Activated CD8-positive, alpha-beta memory T cell treated with anti-CD3 and anti-CD28 coated beads, Interleukin-2, amount 50 U/mL, for 24 hours (primary cell): ENCODE results near the gene MBOAT2.
"Not testable (repeated sequence)": the region's sequence is repeated elsewhere in the genome, so short reads cannot be mapped to it uniquely, and the experiment has no call there.

Source experiments
- DNase-seq: peaks from one replicate; pipeline ENCODE4 v3.0.0-alpha.2; 2020; ENCODE audit errors: extremely low read depth

MBOAT2 gene, protein sequence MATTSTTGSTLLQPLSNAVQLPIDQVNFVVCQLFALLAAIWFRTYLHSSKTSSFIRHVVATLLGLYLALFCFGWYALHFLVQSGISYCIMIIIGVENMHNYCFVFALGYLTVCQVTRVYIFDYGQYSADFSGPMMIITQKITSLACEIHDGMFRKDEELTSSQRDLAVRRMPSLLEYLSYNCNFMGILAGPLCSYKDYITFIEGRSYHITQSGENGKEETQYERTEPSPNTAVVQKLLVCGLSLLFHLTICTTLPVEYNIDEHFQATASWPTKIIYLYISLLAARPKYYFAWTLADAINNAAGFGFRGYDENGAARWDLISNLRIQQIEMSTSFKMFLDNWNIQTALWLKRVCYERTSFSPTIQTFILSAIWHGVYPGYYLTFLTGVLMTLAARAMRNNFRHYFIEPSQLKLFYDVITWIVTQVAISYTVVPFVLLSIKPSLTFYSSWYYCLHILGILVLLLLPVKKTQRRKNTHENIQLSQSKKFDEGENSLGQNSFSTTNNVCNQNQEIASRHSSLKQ

DNA sequence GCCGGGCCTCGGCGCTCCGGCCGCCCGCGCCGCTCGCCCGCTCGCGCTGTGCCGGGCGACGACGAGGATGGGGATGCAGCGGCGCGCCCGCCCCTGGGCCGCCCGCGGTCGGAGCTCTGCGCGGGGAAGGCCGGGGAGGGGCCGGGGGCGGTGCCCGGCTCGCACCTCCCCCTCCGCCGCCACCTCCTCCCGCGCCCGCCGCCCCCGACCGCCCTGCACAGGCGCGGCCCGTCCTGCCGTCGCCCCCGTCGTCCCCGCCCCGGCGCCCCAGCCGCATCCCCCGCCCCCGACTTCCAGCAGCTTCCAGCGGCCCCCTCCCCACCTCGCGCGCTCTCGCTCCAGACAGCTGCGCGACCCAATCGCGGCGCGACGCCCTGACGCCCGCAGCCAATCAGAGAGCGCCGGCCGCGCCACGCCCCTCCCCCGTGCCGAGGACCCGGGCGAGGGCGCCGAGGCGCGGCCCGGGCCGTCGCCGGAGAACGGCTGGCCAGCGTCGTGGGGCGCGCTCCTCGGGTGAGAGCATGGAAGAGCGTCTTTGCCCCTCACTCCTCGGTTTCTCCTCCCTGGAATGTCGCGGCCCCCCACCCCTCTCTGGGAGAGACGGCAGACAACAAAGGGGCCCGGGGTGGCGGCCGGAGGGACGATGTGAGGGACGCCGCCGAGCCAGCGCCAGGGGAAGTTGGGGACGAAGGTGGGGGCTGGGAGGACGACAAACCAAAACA lies at the start of gene MBOAT2:
TSS of gene MBOAT2 (minus strand) at position 69 of the 722 bp plus-strand sequence. CDS start 70 bp downstream, outside the sequence.
- DNase-seq, result peak; percentile 14

DNA sequence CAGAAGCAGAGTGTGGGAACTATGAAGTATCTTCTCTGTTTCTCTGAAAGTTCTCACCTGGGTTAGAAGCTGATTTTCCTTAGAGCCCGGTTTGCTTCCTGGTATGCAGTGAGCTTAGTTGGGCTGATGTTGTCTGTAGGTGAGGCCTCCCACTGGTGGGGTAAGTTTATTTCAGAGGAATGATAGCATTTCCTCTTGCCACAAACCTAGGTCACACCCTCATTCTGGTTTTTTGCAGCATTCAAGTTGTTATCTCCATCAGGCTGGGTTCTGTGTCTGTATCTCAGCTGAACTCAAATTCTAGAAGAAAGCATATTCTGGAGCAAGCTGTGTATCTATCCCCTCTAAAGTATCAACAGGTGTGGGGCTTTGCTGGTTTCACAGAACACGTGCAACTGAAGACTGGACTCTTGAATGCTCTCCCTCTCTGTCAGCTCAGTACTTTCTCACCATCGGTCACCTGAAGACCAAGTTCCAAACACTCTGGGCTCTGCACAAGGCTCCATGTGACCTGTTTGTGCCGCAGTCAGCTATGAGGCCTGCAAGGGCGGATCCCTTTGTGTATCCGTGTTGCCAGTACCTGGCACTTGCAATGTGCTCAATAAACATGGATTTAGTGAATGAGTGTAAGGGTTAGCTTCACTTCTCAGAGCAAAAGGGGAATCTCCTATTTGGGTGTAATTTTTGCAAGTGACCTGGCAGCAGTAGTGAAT lies 49.5 kb upstream of the MBOAT2 start:
- DNase-seq, result no peak

DNA sequence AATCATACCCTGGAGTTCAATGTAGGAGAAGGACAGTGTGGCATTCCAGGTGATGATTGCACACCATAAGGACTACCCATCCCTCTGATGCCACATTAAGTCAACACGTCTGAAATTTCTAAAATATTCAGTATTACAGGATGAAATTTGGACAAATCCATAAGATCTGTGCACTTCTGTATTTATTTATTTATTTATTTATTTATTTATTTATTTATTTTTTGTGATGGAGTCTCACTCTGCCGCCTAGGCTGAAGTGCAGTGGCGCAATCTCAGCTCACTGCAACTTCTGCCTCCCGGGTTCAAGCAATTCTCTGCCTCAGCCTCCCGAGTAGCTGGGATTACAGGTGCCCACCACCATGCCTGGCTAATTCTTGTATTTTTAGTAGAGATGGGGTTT lies 48.0 kb upstream of the MBOAT2 start:
- DNase-seq, result not testable (repeated sequence)

DNA sequence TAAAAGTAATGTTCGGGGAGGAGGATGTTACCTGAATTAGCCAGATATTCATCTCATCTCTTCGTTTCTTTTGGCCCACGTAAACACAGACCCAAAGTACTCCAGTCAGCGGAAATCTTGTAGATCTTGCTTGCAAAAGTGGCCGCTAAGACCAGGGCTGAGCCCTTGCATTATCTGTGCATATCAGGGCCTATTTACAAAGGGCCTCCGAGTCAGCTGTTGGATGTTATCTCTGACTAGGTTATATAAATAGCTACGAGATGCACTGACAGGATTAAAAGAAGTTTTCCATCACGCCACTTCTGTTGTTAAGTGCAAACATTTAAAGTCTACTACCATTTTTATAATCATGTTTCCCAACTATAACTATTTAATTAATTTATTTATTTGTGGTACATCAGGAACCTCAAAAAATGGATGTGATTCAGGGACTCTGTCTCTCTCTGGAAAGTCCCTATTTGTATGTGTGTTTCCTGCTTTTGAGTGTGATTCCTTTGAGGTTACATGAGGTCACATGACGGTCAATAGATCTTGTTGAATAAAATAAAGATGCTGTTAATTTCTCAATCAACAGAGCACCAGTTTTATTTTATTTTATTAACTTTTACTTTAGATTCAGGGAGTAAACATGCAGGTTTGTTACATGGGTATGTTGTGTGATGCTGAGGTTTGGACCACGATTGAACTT lies 46.8 kb upstream of the MBOAT2 start:
- DNase-seq, result no peak

DNA sequence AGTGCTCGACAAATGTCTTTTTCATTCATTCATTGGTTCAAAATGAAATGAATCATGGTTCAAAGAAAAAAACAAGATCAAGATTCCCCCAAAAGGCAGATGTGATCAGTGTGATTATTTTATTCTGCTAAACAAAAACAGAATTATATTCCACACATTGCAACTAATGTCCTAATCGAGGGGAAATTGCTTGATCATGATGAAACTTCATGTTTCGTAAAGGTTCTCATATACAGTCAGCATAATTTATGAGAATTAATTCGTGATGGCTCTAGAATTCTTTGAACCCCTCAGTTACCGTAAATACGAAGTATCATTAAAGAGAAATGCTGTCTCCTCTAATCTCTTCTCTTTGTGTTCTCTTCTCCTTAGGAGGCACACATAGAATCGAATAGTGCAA lies 42.1 kb upstream of the MBOAT2 start:
- no peak for DNase-seq

DNA sequence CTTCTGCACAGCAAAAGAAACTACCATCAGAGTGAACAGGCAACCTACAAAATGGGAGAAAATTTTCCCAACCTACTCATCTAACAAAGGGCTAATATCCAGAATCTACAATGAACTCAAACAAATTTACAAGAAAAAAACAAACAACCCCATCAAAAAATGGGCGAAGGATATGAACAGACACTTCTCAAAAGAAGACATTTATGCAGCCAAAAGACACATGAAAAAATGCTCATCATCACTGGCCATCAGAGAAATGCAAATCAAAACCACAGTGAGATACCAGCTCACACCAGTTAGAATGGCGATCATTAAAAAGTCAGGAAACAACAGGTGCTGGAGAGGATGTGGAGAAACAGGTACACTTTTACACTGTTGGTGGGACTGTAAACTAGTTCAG lies 40.0 kb upstream of the MBOAT2 start:
- DNase-seq, result not testable (repeated sequence)

DNA sequence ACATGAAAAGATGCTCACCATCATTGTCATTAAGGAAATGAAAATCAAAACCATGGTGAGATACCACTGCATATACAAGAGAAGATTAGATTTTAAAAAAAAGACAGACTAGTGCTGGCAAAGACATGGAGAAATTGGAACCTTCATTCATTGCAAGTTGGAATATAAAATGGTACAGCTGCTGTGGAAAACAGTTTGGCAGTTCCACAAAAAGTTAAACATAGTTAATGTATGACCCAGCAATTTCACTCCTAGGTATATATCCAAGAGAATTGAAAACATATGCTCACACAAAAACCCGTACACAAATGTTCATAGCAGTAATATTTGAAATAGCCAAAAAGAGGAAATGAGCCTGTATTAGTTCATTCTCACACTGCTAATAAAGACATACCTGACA lies 33.7 kb upstream of the MBOAT2 start:
- no peak for DNase-seq

DNA sequence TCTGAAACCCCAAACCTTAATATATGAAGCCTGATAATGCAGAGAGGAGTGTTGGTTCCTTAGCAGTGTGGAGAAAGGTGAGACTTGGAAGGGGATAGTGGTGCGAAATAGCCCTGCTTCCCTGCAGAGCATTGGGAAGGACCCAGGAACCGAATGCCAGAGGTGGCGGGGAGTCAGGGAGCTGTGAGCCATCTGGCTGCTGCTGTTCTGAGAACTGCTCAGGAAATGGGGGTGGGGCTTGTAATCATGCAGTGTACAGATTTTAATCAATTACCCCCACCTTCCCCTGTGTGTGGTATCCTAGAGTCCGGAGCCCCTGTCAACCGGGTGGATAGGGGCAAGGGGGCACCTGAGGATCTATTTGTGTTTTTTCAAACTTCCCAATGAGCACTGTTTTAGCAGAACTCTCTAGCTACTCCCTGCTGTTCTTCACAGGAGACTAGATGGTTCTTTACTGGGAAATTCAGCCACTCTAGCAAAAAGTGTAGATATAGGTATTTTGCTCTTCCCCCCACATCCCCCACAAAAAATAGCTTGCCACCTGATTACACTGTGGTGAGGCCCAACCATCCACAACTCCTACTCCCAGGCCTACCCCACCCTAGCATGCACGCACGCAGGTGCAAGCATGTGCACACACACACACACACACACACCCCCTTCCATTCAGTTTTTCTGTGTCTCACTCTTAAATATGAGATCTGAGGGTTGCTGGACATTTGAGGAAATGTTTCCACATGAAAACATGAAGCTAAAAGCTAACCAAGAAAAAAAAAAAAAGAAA lies 30.1 kb upstream of the MBOAT2 start:
- no peak for DNase-seq

DNA sequence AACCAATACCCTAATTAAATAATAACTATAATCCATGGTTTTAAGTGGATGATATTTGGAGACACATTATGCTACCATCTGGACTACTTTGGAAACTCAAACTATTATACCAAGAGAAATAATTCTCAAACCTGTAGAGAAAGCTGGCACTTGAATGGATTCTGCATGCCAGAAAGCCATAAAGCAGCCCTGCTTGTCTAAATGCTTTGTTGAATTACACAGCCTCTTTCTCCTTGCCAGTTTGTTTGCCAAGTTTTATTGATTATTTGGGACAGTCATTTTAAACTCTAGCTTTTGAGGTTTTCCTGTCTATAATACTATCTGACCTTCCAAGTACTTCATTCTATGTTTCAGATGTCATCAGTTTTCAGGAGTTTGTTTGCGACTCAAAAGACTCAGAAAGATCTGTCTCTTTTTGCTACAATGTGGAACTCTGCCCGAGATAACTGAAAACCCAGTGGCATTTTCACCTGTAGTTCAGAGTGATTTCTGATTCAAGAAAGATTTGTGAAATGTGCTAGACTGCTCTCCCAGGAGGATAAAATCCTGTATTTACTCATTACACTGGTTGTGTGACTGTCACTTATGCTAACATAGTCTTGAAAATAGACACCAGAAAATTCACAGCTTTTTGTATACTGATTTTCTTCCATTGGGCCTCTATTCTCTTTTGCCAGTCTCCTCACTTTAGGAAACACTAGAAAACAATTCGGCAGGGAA lies 29.2 kb upstream of the MBOAT2 start:
- no peak for DNase-seq

DNA sequence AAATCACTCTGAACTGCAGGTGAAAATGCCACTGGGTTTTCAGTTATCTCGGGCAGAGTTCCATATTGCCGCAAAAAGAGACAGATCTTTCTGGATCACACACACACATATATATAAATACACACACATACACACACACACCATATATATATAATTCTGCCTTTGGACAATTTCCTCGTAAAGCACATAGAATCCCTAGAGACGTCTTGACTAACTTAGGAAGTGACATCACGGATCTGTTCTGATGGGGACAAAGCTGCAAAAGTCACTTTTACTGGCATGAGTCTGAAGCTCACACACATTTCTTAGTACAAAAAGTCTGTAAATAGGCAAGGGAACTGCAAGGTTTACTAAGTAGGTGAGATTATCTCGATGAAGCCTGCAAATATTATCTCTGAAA lies 28.6 kb upstream of the MBOAT2 start:
- no peak for DNase-seq

DNA sequence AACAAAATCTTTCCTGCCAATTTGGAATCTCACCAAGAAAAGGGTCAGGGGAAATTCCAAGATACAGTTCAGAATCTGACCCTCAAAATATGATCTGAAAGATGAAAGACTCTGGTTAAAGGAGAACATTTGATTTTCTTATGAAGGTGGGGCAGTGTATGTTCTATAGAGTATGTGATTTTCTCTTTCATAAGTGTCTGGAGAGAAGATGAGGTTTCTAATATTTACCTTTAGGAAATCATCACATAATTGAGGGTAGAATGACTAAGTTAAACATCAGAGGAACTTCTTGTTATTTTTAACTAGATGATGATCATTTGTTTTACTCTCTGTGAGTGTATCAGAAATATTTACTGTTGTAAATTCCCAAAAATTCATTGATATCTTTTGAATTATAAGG lies 27.8 kb upstream of the MBOAT2 start:
- no peak for DNase-seq

DNA sequence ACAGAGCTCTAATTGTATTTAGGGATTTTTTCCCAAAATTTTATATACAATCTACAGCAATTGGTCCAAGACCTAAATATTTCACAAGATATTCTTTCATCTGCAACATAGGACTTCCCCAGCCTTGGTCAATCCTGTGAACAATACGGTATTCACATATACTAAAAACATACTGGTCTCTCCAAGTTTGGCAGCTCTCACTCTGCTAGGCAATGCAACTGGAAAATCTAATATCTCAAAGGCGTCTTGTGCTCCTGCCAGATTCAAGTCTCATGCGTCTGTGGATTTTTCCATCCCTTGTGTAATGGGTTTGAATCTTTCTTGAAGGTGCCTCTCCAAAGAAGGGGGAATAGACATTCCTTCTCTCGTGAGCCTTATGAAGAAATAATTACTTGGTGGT lies 27.4 kb upstream of the MBOAT2 start:
- no peak for DNase-seq

DNA sequence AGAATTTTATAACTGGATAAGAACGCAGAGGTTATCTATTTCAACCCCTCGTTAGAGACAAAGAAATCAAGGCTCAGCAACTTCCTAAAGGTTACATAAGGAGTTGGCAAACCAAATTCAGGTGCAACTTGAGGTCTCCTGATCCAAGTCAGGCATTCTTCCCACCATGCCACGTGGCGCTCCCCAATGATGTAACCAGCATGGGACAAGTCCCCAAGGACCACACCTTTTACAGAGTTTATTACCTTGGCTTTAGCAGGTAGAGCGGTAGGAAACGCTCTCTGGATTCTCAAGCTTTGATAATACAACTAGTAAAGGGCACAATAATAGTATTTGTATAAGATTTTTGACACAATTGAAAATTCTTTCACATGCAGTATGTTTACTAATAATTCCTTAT lies 26.7 kb upstream of the MBOAT2 start:
- no peak for DNase-seq

DNA sequence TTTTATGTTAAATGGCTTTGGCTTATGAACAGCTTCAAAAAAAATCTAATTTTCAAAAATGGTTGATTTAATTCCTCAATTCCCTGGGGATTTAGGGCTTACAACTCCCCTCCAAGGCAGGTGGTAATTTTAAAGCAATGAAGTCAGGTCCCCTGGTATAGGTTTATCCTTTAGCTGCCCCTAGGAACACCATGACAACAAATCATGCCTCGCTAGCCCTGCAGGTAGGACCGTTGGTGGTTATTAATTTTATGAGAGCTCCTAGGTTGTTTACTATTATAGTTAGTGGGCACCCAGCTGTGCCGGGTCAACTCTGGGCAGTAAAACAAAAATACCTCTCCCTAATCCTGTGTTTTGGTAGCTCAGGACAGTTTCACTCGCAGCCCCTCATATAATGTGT lies 26.2 kb upstream of the MBOAT2 start:
- DNase-seq, result no peak

DNA sequence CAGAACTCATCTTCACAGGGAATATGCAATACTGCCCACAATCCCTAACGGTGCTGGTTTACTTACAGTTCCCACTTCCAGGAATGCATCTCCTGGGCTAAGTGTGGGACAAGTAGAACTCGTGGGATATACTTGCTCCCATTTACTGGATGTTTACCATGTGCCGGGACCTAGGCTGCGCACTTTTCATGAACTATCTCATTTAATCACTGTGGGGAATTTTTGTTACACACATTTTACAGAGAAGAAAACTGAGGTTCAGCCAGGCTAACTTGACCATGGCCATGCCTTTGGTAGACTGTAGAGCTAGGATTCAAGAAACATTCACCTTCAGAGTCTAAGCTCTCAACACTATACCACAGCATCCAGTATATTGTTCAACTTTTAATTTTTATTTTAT lies 24.4 kb upstream of the MBOAT2 start:
- DNase-seq, result no peak

DNA sequence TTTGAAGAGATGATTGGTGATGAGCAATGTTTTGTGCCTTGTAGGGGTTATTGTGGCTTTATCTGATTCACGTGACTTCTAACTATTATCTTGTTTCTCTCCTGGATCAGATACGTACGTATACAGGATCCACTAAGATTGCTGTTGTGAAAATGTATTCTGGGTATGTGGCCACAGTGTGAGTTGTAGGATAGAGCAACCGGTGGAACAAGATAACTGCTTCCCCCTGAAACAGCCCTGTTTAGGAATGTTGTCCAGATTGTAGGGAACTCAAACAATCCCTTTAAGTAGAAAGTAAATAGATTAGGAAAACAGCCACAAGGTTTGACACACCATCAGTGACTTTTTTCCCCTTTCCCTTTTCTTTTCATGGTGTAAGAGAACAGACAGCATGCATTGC lies 22.3 kb upstream of the MBOAT2 start:
- no peak for DNase-seq

DNA sequence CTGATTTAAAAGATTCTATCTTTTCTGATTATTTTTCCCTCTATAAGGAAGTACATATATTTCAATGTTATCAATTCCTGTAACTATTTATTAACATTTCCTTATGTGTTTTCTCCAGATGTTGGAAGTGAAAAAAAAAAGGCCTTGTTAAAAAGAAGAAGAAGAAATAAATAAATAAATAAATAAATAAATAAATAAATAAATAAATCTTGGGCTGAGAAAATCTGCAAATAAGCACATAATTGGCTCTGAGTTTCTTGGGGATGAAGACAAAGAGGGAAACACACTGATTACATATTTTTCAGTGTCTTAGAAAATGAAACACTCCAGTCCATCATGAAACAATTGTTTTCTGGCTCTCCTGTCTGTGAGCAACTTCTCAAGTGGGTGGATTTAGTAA lies 21.1 kb upstream of the MBOAT2 start:
- DNase-seq, result no peak

DNA sequence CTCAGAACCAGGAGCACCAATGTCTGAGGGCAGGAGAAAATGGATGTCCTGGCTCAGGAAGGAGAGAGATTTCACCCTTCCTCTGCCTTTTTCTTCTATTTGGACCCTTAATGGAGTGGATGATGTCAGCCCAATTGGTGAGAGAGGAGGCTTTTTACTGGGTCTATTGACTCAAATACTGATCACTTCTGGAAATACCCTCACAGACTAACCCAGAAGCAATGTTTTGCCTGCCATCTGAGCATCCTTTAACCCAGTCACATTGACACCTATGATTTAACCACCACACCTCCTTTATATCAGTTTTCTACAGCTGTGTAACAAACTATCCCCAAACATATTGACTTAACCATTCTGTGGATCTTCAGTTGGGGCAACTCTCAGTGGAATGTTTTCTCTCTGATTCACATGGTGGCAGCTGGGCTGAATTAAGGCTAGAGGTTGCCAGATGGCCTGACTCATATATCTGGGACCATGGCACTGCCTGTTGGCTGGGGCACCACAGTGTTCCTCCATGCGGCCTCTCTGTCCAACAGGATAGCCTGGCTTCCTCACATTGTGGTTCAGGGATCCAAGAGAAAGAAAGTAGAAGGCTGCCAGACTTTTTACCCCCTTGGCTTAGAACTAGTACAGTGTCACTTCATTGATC lies 18.2 kb upstream of the MBOAT2 start:
- DNase-seq, result no peak

DNA sequence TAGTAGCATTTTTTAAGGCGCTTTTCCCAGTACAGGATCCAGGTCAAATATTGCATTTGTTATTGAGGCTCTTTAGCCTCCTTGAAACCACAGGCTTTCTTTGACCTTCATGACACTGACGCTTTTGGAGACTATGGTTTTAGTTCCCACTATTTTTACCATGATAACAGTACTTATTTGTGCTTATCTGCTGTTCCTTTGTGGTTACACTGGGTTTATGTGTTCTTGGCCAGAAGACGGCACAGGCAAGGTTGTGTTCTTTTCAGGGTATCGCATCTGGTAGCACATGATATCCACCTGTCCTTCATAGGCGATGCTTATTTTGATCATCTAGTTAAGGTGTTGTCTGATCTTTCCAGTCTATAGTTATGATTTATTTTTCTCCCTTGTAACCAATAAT lies 16.8 kb upstream of the MBOAT2 start:
- no peak for DNase-seq

DNA sequence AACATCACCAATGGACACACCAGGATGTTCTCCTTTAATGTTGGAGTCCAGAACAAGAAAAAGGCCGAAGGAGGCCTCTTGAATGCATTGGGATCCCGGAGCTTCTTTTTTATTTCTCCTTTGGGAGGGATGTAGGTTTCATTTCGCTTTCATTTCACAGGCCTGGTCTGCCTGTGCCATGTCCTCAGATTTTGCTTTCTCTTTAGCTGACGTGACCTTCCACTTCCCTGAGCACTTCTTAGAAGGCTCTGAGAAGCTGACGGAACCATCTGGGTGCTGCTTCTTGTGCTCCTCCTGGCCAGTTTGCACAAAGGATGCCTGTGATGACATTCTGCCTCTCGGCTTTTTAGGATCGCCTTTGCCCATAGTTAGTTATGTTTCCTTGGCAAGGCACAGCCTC lies 15.1 kb upstream of the MBOAT2 start:
- DNase-seq, result no peak
